ENCODE results near the gene B3GALT6.

DNA sequence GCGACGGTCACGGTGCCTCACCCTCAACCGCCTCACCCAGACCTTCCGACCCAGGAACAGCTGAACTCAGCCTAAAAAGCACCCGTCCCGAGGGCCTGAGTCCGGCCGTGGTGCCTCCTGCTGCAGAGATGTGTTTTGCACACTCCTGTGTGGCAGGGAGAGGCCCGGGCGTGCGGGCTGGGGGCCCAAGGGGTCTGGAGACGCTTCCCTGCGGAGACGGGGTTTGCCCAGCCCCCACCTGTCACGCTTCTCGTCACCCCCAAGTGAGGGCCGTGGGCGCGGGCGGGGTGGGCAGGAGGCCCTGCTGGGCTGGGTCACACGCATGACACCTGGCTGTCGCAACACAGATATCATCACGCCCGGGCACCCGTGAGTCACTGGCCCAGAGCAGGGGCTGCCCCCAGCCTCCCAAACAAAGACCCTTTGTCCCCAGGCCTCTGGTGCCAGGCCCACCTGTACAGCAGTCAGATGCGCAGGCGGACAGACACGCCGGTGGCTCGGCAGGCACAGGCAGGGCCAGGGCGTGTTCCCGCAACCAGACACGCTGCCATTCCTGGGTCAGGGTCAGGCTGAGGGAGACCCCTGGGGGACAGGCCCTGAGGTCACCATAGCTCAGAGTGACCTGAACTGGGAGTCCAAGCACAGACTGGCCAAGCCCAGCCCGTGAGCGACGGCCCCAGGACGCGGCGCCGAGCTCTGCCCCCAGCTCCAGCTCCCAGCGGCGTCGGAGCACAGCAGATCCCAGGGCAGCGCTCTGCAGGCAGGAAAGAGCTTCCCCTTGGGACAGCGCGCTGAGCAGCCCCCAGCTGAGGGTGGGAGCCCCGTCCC lies 6.1 kb downstream of the B3GALT6 start:
- TF ChIP-seq EZH2phosphoT487 (IDR thresholded peaks at IDR 0.05; ENCODE audit: insufficient read depth, low read depth) (no peak), EZH2 (IDR thresholded peaks at IDR 0.05; ENCODE audit: insufficient read depth, poor library complexity, severe bottlenecking) (no peak)
